ENCODE results near the gene KDM5C.

KDM5C gene

DNA sequence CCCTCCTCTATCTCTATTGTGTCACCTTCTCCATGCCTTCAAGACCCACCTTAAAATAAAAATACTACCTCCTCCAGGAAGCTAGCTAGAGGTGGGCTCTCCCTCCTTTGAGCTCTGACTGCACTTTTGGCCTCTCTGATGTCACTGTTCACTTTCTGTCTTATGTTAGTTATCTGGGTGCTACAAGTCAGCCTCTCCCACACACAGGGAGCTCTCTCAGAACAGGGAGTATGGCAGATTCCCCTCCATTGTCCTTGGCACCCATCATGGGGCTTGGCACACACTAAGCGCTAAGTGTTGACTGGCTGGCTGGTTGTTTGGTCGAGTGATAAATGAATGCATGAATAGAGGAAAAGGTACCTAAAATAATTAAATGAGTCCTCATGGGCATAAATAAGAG is 21.2 kb upstream of the KDM5C start:
- no peak overlapping the region for H3K27ac ChIP-seq (ENCODE audit: low read length)
- no peaks in the 10 kb centered on the region for H3K4me1 ChIP-seq (ENCODE audit: control insufficient read depth, low read depth, low read length)
- peaks cover 13% of the 10 kb centered on the region for H3K9me3 ChIP-seq (ENCODE audit: control insufficient read depth, low read depth, low read length)
- no peaks in the 10 kb centered on the region for H3K27me3 ChIP-seq (ENCODE audit: control insufficient read depth, insufficient read depth, low read length)
- H3K9ac ChIP-seq (ENCODE audit: low read length), result no peak overlapping the region
- no peak overlapping the region for H3K4me3 ChIP-seq (ENCODE audit: low read length)
- H3K36me3 ChIP-seq (ENCODE audit: control insufficient read depth, low read depth, low read length), result no peaks in the 10 kb centered on the region

DNA sequence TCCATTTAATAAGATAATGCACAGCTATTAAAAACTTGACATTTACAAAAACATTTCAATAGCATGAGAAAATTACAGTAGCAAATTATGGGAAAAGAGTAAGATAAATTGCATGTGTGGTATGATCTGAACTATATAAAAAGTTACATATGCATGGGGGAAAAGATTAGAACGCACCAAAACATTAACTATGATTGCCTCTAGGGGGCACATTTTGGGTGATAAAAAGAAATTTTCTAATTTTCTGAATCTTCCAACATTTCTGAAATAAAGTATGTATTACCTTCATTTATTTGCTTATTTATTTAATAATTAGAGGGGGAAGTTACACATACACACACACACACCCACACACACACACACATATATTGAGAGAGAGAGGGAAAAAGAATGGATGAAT is 19.6 kb upstream of the KDM5C start:
- no peaks in the 10 kb centered on the region for H3K36me3 ChIP-seq (ENCODE audit: control insufficient read depth, low read depth, low read length)
- H3K27ac ChIP-seq (ENCODE audit: low read length), result no peak overlapping the region
- H3K9ac ChIP-seq (ENCODE audit: low read length), result no peak overlapping the region
- H3K4me1 ChIP-seq (ENCODE audit: control insufficient read depth, low read depth, low read length), result no peaks in the 10 kb centered on the region
- no peak overlapping the region for H3K4me3 ChIP-seq (ENCODE audit: low read length)
- H3K27me3 ChIP-seq (ENCODE audit: control insufficient read depth, insufficient read depth, low read length), result no peaks in the 10 kb centered on the region
- peaks cover 12% of the 10 kb centered on the region for H3K9me3 ChIP-seq (ENCODE audit: control insufficient read depth, low read depth, low read length)

- H3K9me3 ChIP-seq (ENCODE audit: control insufficient read depth, low read depth, low read length), result peaks cover 3% of the 10 kb centered on the region
- no peak overlapping the region for H3K4me3 ChIP-seq (ENCODE audit: low read length)
- H3K9ac ChIP-seq (ENCODE audit: low read length), result no peak overlapping the region
- H3K36me3 ChIP-seq (ENCODE audit: control insufficient read depth, low read depth, low read length), result no peaks in the 10 kb centered on the region
- no peaks in the 10 kb centered on the region for H3K27me3 ChIP-seq (ENCODE audit: control insufficient read depth, insufficient read depth, low read length)
- H3K4me1 ChIP-seq (ENCODE audit: control insufficient read depth, low read depth, low read length), result no peaks in the 10 kb centered on the region
- H3K27ac ChIP-seq (ENCODE audit: low read length), result no peak overlapping the region
These were observed 17.3 kb upstream of the KDM5C start for GRCh38 chrX:53242310-53242709.

GRCh38 chrX:53241558-53241957 is 16.6 kb upstream of the KDM5C start:
- no peaks in the 10 kb centered on the region for H3K36me3 ChIP-seq (ENCODE audit: control insufficient read depth, low read depth, low read length)
- H3K27ac ChIP-seq (ENCODE audit: low read length), result no peak overlapping the region
- peaks cover 4% of the 10 kb centered on the region for H3K9me3 ChIP-seq (ENCODE audit: control insufficient read depth, low read depth, low read length)
- H3K27me3 ChIP-seq (ENCODE audit: control insufficient read depth, insufficient read depth, low read length), result no peaks in the 10 kb centered on the region
- H3K4me3 ChIP-seq (ENCODE audit: low read length), result no peak overlapping the region
- H3K4me1 ChIP-seq (ENCODE audit: control insufficient read depth, low read depth, low read length), result no peaks in the 10 kb centered on the region
- no peak overlapping the region for H3K9ac ChIP-seq (ENCODE audit: low read length)

GRCh38 chrX:53239474-53239873 is 14.5 kb upstream of the KDM5C start:
- Histone ChIP-seq H3K4me1 (ENCODE audit: control insufficient read depth, low read depth, low read length) (no peaks in the 10 kb centered on the region), H3K9me3 (ENCODE audit: control insufficient read depth, low read depth, low read length) (peaks cover 6% of the 10 kb centered on the region), H3K4me3 (ENCODE audit: low read length) (no peak overlapping the region), H3K27me3 (ENCODE audit: control insufficient read depth, insufficient read depth, low read length) (no peaks in the 10 kb centered on the region), H3K27ac (ENCODE audit: low read length) (no peak overlapping the region), H3K9ac (ENCODE audit: low read length) (no peak overlapping the region), H3K36me3 (ENCODE audit: control insufficient read depth, low read depth, low read length) (no peaks in the 10 kb centered on the region)

DNA sequence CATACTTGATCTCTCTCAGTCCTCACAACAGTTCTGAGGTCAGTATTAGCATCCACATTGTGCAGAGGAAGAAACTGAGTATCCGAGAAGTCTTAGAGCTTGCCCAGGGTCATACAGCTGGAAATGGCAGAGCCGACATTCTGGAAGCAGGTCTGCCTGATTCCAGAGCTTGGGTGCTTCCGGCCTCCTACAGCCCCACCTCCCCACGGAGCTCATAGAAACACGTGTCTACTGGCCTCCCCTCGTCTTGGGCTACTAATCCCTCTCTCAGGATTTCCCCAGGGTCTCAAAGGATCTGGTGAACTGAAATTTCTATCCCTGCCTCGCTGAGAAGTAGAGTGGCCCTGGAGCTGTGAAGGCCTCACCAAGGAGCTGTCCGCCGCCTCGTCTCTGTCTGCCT is 12.0 kb upstream of the KDM5C start:
- H3K9ac ChIP-seq (ENCODE audit: low read length), result no peak overlapping the region
- peaks cover 6% of the 10 kb centered on the region for H3K9me3 ChIP-seq (ENCODE audit: control insufficient read depth, low read depth, low read length)
- H3K27ac ChIP-seq (ENCODE audit: low read length), result no peak overlapping the region
- no peaks in the 10 kb centered on the region for H3K4me1 ChIP-seq (ENCODE audit: control insufficient read depth, low read depth, low read length)
- H3K27me3 ChIP-seq (ENCODE audit: control insufficient read depth, insufficient read depth, low read length), result no peaks in the 10 kb centered on the region
- H3K36me3 ChIP-seq (ENCODE audit: control insufficient read depth, low read depth, low read length), result no peaks in the 10 kb centered on the region
- H3K4me3 ChIP-seq (ENCODE audit: low read length), result no peak overlapping the region

- Histone ChIP-seq H3K27me3 (ENCODE audit: control insufficient read depth, insufficient read depth, low read length) (no peaks in the 10 kb centered on the region), H3K4me3 (ENCODE audit: low read length) (no peak overlapping the region), H3K9ac (ENCODE audit: low read length) (no peak overlapping the region), H3K36me3 (ENCODE audit: control insufficient read depth, low read depth, low read length) (no peaks in the 10 kb centered on the region), H3K9me3 (ENCODE audit: control insufficient read depth, low read depth, low read length) (peaks cover 6% of the 10 kb centered on the region), H3K4me1 (ENCODE audit: control insufficient read depth, low read depth, low read length) (no peaks in the 10 kb centered on the region), H3K27ac (ENCODE audit: low read length) (no peak overlapping the region)
These were observed 11.1 kb upstream of the KDM5C start for GRCh38 chrX:53236025-53236679.

DNA sequence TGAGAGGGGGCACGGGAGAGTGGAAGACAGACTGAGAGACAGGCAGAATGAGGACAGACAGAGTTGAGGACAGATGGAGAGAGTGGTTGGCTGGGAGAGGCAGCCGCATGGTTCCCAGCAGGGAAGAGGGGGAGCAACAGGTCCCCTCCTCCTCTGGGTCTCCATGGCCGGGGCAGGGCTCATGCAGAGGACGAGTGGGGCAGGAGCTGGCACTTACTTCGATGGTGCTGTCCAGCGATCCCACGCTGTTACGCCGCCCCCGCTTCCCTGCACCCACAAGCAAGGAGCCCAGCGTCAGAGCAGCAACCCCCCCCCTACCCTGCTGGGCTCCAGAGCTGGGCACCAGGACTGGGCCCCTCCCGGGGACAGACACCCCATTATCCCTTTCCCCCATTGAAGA is 10.6 kb upstream of the KDM5C start:
- Histone ChIP-seq H3K9ac (ENCODE audit: low read length) (no peak overlapping the region), H3K4me3 (ENCODE audit: low read length) (no peak overlapping the region), H3K27ac (ENCODE audit: low read length) (no peak overlapping the region), H3K36me3 (ENCODE audit: control insufficient read depth, low read depth, low read length) (no peaks in the 10 kb centered on the region), H3K9me3 (ENCODE audit: control insufficient read depth, low read depth, low read length) (peaks cover 6% of the 10 kb centered on the region), H3K4me1 (ENCODE audit: control insufficient read depth, low read depth, low read length) (no peaks in the 10 kb centered on the region), H3K27me3 (ENCODE audit: control insufficient read depth, insufficient read depth, low read length) (no peaks in the 10 kb centered on the region)

DNA sequence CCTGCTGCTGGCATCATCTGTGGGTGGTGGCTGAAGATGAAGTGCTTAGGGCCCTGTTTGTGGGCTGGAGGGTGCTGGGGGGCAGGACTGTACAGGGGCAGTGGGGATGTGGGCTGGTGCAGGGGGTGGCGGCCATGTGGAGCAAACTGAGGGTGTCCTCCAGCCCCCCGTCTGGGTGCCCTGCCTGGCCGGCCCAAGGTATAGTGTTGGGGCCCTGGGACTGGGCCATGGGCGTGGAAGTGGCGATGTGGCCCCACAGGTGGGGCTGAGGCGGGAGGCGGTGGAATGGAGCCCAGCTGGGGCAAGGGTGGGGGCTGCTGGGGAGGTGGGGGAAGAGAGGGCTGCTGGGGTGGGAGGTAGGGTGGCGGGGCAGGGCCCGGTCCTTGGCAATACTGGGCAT is 9.5 kb upstream of the KDM5C start:
- Histone ChIP-seq H3K27me3 (ENCODE audit: control insufficient read depth, insufficient read depth, low read length) (no peaks in the 10 kb centered on the region), H3K4me3 (ENCODE audit: low read length) (no peak overlapping the region), H3K27ac (ENCODE audit: low read length) (no peak overlapping the region), H3K9ac (ENCODE audit: low read length) (no peak overlapping the region), H3K9me3 (ENCODE audit: control insufficient read depth, low read depth, low read length) (peaks cover 6% of the 10 kb centered on the region), H3K36me3 (ENCODE audit: control insufficient read depth, low read depth, low read length) (no peaks in the 10 kb centered on the region), H3K4me1 (ENCODE audit: control insufficient read depth, low read depth, low read length) (no peaks in the 10 kb centered on the region)

GRCh38 chrX:53233536-53233935 is 8.5 kb upstream of the KDM5C start:
- H3K27ac ChIP-seq (ENCODE audit: low read length), result no peak overlapping the region
- H3K4me1 ChIP-seq (ENCODE audit: control insufficient read depth, low read depth, low read length), result no peaks in the 10 kb centered on the region
- H3K4me3 ChIP-seq (ENCODE audit: low read length), result no peak overlapping the region
- H3K36me3 ChIP-seq (ENCODE audit: control insufficient read depth, low read depth, low read length), result no peaks in the 10 kb centered on the region
- H3K27me3 ChIP-seq (ENCODE audit: control insufficient read depth, insufficient read depth, low read length), result no peaks in the 10 kb centered on the region
- H3K9me3 ChIP-seq (ENCODE audit: control insufficient read depth, low read depth, low read length), result peaks cover 6% of the 10 kb centered on the region
- no peak overlapping the region for H3K9ac ChIP-seq (ENCODE audit: low read length)

- no peak overlapping the region for H3K4me3 ChIP-seq (ENCODE audit: low read length)
- H3K9me3 ChIP-seq (ENCODE audit: control insufficient read depth, low read depth, low read length), result peaks cover 4% of the 10 kb centered on the region
- H3K36me3 ChIP-seq (ENCODE audit: control insufficient read depth, low read depth, low read length), result no peaks in the 10 kb centered on the region
- H3K9ac ChIP-seq (ENCODE audit: low read length), result no peak overlapping the region
- no peaks in the 10 kb centered on the region for H3K27me3 ChIP-seq (ENCODE audit: control insufficient read depth, insufficient read depth, low read length)
- no peak overlapping the region for H3K27ac ChIP-seq (ENCODE audit: low read length)
- H3K4me1 ChIP-seq (ENCODE audit: control insufficient read depth, low read depth, low read length), result peaks cover 3% of the 10 kb centered on the region
These were observed 5.1 kb upstream of the KDM5C start for GRCh38 chrX:53230116-53230515.

GRCh38 chrX:53227224-53227765 is 2.3 kb upstream of the KDM5C start:
- Histone ChIP-seq H3K36me3 (ENCODE audit: control insufficient read depth, low read depth, low read length) (no peaks in the 10 kb centered on the region), H3K4me3 (ENCODE audit: low read length) (no peak overlapping the region), H3K4me1 (ENCODE audit: control insufficient read depth, low read depth, low read length) (peaks cover 12% of the 10 kb centered on the region), H3K27ac (ENCODE audit: low read length) (no peak overlapping the region), H3K9me3 (ENCODE audit: control insufficient read depth, low read depth, low read length) (peaks cover 4% of the 10 kb centered on the region), H3K9ac (ENCODE audit: low read length) (no peak overlapping the region), H3K27me3 (ENCODE audit: control insufficient read depth, insufficient read depth, low read length) (no peaks in the 10 kb centered on the region)

All from iPS-18a (cell line).